GM10248 (cell line): ENCODE data around the gene FBXW2.
"Not testable (repeated sequence)": the region's sequence is repeated elsewhere in the genome, so short reads cannot be mapped to it uniquely, and the experiment has no call there.

Experiments
- CTCF ChIA-PET: fragments of 300-600 bp; sonication (Branson Sonifier 250); formaldehyde crosslinking; extraction: SDS; loops from one replicate; lab custom pipeline; 2021; ENCODE audit warnings: antibody characterized with exemption; lab: Yijun Ruan, JAX
- POLR2A ChIA-PET: fragments of 350-650 bp; sonication (Branson Sonifier 250); formaldehyde crosslinking; extraction: SDS; loops from one replicate; lab custom pipeline; 2020; ENCODE audit warnings: antibody characterized with exemption; lab: Yijun Ruan, JAX
- DNase-seq: peaks from one replicate; pipeline ENCODE4 v3.0.0; 2012; ENCODE audit errors: extremely low spot score
- TF ChIP-seq, protein P1 (sequence below): IDR thresholded peaks from 2 replicates; pipeline ENCODE4 v1.5.1; 2012; ENCODE audit warnings: mild to moderate bottlenecking, low read depth; ENCODE audit errors: extremely low read depth, missing control alignments, control extremely low read depth

The FBXW2 gene

DNA sequence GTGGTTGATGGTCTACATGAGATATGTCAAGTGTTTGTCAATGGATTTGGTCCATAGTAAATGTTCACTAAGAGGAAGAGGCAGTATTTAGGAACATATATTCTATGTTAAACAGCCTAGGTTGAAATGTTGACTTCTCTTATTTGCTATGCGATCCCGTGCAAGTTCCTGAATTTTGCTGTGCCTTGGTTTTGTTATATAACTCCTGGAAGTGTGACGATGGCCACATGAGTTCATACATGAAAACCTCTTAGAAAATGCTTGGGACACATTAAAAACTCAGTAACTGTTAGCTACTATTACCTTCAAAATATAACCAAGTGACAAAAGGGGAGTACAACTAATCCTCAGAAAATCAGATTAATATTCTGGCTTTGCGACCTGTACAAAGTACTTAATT lies 21.9 kb upstream of the FBXW2 start:
- POLR2A ChIA-PET: no interaction called here
- CTCF ChIA-PET: no interaction called here
- no peak for DNase-seq
- TF ChIP-seq, protein P1, sequence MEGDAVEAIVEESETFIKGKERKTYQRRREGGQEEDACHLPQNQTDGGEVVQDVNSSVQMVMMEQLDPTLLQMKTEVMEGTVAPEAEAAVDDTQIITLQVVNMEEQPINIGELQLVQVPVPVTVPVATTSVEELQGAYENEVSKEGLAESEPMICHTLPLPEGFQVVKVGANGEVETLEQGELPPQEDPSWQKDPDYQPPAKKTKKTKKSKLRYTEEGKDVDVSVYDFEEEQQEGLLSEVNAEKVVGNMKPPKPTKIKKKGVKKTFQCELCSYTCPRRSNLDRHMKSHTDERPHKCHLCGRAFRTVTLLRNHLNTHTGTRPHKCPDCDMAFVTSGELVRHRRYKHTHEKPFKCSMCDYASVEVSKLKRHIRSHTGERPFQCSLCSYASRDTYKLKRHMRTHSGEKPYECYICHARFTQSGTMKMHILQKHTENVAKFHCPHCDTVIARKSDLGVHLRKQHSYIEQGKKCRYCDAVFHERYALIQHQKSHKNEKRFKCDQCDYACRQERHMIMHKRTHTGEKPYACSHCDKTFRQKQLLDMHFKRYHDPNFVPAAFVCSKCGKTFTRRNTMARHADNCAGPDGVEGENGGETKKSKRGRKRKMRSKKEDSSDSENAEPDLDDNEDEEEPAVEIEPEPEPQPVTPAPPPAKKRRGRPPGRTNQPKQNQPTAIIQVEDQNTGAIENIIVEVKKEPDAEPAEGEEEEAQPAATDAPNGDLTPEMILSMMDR: no peak

DNA sequence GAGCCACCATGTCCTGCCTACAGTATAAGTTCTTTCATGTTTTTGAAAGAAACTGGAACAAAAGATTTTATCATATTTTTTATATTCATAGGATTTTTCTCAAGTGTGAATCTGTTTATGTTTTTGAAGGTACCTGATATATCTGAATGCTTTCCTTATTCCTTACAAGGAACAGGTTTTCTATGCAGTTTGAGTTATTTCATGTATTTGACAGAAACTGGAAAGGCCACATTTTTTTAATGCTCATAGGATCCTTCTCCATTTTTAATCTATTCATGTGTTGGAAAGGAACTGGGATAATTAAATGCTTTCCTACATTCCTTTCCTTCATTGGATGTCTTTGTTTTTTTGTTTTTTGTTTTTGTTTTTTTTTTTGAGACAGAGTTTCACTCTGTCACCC lies 15.7 kb upstream of the FBXW2 start:
- CTCF ChIA-PET: no interaction called here

DNA sequence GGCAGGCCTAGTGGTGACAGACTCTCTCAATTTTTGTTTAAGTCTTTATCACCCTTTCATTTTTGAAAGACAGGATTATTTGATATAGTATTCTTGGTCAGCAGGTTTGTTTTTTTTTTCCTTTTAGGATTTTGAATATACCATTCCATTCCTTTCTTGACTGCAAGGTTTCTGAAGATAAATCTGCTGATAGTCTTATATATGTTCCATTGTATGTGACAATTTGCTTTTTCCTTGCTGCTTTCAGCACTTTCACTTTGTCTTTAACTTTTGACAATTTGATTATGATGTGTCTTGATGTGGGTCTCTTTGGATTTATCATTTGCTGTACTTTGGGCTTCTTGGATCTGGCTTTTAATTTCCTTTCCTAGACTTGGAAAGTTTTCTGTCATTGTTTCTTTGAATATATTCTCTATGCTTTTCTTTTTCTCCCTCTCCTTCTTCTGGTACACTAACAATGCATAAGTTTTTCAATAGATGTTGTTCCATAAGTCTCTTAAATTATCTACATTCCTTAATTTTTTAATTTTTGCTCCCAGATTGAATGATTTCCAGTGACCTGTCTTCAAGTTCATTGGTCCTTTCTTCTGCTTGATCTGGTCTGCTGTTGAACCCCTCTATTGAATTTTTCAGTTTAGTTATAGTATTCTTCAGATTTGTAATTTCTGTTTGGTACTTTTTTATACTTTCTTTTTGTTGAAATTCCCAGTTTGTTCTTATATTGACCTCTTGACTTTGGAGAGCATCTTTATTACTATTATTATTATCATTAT lies 14.6 kb upstream of the FBXW2 start:
- DNase-seq: no peak
- TF ChIP-seq, protein P1: no peak
- ChIA-PET POLR2A (no interaction called here), CTCF (no interaction called here)

More for the DNA sequence above, 15.7 kb upstream of the FBXW2 start:
- TF ChIP-seq, protein P1: no peak
- POLR2A ChIA-PET: no interaction called here
- no peak for DNase-seq

DNA sequence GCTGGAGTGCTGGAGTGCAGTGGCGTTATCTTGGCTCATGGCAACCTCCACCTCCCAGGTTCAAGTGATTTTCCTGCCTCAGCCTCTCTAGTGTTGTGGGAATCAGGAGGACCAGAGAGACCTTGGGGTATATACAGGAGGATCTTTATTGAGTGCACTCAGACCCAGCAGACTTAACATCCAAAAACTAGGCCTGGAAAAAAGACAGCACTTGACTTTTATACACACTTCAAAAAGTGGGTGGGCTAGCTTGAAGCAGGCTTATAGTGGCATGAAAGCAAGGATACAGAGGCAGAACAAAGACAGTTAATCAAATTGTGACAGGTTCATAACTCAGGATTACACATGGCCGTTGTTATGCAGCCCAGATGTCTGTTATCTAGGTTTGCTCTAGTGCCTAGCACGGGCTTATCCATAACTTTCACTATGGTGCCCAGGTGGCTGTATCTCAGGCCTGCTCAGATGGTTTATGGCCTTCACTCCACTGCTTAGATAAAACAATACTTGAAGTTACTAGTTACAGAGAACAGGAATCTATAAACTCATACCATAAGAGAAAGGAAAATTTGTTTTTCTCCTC lies 11.7 kb upstream of the FBXW2 start:
- DNase-seq, POLR2A ChIA-PET, CTCF ChIA-PET: not testable (repeated sequence)

DNA sequence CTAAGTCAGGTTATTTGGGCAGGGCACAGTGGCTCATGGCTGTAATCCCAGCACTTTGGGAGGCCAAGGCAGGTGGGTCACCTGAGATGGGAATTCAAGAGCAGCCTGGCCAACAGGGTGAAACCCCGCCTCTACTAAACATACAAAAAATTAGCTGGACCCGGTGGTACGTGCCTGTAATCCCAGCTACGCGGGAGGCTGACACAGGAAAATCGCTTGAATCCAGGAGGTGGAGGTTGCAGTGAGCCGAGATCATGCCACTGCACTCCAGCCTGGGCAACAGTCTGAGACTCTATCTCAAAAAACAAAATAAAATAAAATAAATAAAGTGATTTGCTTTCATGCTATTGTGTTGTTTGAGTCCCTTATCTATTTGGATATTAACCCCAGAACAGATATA lies 8.2 kb upstream of the FBXW2 start:
- ChIA-PET CTCF (interaction anchor here (1.0 to 1.5 kb wide), 4 partner anchors 8 to 43 kb away, joined by 3 to 4 read pairs (median 3); partner anchors contain the start of gene FBXW2), POLR2A (no interaction called here)
- TF ChIP-seq, protein P1: no peak
- DNase-seq: no peak

DNA sequence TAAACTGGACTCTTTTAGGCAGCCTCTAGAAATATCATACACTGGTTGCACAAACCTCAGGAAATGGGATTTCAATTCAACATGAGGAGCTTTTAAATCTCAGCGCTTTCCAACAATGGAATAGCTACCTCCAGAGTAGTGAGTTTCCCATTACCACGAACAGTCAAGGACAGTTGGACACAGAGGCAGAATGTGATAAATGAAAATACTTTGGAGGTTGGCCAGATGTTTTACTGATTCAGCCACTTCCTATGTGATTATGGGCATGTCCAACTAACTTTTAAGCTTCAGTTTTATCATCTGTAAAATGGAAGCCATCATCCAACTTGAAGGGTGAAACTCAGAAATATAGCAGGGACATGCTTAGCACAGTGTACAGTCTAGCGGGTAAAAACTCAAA lies 2.1 kb downstream of the FBXW2 start:
- ChIA-PET CTCF (interaction anchor here (1.0 to 1.6 kb wide), 3 partner anchors 11 to 269 kb away, joined by 3 to 4 read pairs (median 3); no protein-coding TSS in a partner anchor), POLR2A (interaction anchor here (0.5 kb wide), 1 partner anchor 43 kb away, joined by 3 read pairs; no protein-coding TSS in a partner anchor)
- DNase-seq: no peak
- TF ChIP-seq, protein P1: no peak

DNA sequence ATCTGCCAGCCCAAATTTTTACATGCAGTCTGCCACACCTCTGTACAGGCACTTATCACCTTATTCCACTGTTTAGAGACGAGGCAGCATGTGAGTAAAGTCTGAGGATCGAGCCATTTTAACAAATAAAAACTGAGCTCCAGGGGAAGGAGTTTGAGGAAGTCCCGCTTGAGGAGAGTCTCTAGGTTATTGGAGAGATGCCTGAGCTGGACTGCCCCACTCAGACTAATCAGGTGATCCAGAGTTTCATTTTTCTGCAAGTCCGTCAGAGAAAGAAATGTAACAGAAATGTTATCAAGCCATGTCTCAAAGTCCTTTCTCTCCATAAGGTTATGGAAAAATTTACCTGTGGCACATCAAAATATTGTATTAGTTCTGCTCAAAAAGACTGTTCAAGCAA lies 5.3 kb downstream of the FBXW2 start:
- ChIA-PET POLR2A (no interaction called here), CTCF (interaction anchor here (1.6 to 2.7 kb wide), 2 partner anchors 15 to 32 kb away, joined by 4 to 8 read pairs; no protein-coding TSS in a partner anchor)
- DNase-seq: no peak
- TF ChIP-seq, protein P1: no peak
